ENCODE measurements around the gene LCLAT1.
"Not testable (repeated sequence)": the region's sequence is repeated elsewhere in the genome, so short reads cannot be mapped to it uniquely, and the experiment has no call there.

LCLAT1 gene

DNA sequence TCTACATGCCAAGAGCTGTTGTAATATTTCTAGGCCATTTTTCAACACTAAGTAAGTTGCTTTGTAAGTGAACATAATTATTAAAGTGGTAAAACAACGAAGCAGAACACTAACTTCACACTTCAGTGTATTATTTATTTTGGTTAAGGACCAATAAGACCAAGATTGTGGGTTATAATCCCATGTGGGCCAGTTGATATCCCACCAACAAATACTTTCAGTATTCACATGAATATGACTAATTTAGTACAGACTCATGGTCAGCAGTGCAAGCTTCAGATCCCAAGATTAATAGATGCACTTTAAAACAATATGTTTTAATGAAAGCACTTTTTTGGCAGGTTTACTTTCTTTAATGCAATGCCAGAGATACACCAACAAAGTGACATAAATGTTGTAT, 154.3 kb downstream of the LCLAT1 start:
- no peak for DNase-seq (ENCODE audit: low read depth)
- TF ChIP-seq, protein P1, sequence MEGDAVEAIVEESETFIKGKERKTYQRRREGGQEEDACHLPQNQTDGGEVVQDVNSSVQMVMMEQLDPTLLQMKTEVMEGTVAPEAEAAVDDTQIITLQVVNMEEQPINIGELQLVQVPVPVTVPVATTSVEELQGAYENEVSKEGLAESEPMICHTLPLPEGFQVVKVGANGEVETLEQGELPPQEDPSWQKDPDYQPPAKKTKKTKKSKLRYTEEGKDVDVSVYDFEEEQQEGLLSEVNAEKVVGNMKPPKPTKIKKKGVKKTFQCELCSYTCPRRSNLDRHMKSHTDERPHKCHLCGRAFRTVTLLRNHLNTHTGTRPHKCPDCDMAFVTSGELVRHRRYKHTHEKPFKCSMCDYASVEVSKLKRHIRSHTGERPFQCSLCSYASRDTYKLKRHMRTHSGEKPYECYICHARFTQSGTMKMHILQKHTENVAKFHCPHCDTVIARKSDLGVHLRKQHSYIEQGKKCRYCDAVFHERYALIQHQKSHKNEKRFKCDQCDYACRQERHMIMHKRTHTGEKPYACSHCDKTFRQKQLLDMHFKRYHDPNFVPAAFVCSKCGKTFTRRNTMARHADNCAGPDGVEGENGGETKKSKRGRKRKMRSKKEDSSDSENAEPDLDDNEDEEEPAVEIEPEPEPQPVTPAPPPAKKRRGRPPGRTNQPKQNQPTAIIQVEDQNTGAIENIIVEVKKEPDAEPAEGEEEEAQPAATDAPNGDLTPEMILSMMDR (IDR thresholded peaks at IDR 0.05; ENCODE audit: low read depth, low read length, missing control alignments) = no peak
- H3K4me3 ChIP-seq (ENCODE audit: low read depth, low read length) = no peak overlapping the region

DNA sequence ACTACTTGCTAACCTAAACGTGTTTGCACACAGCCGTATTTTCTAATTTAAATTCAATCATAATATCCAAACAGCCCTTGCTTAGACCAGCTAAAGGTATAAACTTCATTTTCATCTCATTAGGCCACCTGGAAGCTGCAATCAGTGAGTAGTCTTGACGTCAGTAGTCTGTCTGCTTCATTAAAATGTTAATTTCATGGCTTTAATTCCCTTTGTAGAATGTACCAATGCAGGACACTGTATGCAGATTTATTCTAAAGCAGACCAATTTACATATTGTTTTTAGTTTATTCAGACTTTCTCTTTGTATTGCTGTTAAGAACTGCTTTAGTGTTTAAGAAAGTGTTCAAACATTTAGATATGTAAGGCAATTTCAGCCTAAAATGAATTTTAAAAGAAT, 158.2 kb downstream of the LCLAT1 start:
- no peak overlapping the region for H3K4me3 ChIP-seq (ENCODE audit: low read depth, low read length)
- no peak for DNase-seq (ENCODE audit: low read depth)
- TF ChIP-seq, protein P1 (IDR thresholded peaks at IDR 0.05; ENCODE audit: low read depth, low read length, missing control alignments) = no peak

DNA sequence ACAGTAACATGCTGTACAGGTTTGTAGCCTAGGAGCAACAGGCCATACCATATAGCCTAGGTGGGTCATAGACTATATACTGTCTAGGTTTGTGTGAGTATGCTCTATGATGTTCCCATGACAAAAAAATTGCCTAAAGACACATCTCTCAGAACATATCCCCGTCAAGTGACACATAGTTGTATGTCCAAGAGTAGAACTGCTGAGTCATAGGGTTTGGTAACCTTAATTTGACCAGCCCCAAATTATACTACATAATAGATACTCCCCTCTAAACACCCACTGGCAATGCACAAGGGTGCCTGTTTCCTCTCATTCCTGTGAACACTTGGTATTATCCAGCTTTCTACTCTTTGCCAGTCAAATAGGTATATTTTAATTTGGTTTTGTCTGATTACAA, 161.6 kb downstream of the LCLAT1 start:
- no peak overlapping the region for H3K4me3 ChIP-seq (ENCODE audit: low read depth, low read length)
- TF ChIP-seq, protein P1 (IDR thresholded peaks at IDR 0.05; ENCODE audit: low read depth, low read length, missing control alignments) = no peak
- DNase-seq (ENCODE audit: low read depth) = no peak

DNA sequence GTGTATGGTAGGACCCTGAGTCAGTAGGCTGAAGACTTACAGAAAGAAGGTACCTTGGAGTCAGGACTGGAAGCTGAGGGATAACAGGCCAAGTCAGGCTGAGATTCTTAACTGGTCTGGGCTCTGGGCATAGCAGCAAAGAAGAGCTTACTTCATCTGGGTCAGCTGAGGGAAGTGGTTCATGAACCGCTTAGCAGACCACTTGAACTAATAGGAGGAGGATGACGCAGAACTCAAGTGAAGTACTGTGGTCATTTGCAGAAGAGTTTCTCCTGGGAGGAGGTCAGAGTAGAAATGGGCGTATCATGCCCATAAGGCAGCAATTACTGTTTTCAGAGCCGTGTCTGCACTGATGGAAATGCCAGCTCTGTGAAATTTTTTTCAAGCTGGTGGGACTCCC, 164.5 kb downstream of the LCLAT1 start:
- DNase-seq (ENCODE audit: low read depth) = no peak
- no peak overlapping the region for H3K4me3 ChIP-seq (ENCODE audit: low read depth, low read length)
- TF ChIP-seq, protein P1 (IDR thresholded peaks at IDR 0.05; ENCODE audit: low read depth, low read length, missing control alignments) = no peak

DNA sequence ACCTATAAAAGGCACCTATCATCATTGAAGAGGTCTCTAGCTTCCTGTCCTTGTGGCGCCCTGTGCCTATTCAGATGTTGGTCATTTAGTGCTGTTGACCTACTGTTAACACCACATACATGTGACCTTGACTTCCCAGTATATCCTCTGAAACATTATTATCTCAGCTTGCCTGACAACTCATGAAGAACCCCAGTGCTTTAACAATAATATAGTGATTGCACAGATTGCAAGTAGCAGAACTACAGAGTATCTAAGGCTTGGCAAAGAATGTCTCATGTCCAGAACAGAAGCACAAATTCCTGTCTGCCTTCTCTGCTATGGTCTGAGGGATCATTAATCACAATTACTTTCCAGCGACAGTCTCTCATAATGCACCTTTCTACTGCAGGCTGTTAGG, 165.3 kb downstream of the LCLAT1 start:
- TF ChIP-seq, protein P1 (IDR thresholded peaks at IDR 0.05; ENCODE audit: low read depth, low read length, missing control alignments) = no peak
- no peak overlapping the region for H3K4me3 ChIP-seq (ENCODE audit: low read depth, low read length)
- no peak for DNase-seq (ENCODE audit: low read depth)

DNA sequence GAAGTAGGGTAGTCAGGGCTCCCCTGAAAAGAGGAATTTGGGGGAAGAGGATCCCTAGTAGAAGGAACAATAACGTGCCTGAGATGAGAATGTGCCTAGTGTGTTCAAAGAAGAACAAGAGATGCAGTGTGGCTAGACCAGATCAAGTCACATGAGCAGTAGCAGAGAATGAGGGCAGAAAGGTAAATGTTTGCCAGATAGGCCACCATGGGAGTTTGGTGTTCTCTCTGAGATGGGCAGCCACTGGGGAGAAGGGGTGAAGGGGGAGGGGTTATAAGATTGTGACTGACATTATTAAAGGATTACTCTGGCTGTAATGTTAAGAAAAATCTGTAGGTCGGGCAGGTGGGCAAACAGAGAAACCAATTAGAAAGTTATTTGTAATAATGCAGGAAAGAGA, 166.0 kb downstream of the LCLAT1 start:
- TF ChIP-seq, protein P1 (IDR thresholded peaks at IDR 0.05; ENCODE audit: low read depth, low read length, missing control alignments) = no peak
- H3K4me3 ChIP-seq (ENCODE audit: low read depth, low read length) = no peak overlapping the region
- DNase-seq (ENCODE audit: low read depth) = no peak

DNA sequence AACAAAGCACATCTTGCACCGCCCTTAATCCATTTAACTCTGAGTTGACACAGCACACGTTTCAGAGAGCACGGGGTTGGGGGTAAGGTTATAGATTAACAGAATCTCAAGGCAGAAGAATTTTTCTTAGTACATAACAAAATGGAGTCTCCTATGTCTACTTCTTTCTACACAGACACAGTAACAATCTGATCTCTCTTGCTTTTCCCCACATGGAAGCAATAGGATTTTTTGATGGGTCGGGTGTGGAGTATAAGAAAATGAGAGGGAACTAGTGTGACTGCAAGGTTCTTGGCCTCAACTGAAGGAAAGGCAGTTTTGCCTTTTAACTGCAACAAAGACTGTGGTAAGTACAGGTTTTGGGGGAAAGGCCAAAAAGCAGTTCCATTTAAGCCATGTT, 167.2 kb downstream of the LCLAT1 start:
- not testable (repeated sequence) for DNase-seq (ENCODE audit: low read depth); H3K4me3 ChIP-seq (ENCODE audit: low read depth, low read length)

DNA sequence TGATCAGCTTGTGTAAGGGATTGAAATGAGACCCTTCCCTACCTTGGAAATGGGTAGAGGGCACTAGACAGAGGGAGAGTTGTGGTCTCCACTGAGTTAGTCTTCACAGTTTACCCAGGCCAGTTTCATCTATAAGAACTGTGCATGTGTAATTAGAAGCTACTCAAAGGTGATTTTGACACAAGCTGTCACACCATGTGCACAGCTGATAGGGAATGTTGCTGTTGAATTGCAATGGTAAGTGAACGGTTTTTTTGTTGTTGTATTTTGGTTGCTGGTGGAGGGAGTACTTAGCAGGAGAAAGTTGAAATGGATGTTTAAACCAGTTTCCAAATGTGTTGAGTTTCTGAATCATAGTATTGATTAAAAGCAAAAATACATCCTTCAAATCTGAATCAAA, 168.9 kb downstream of the LCLAT1 start:
- no peak overlapping the region for H3K4me3 ChIP-seq (ENCODE audit: low read depth, low read length)
- TF ChIP-seq, protein P1 (IDR thresholded peaks at IDR 0.05; ENCODE audit: low read depth, low read length, missing control alignments) = no peak
- DNase-seq (ENCODE audit: low read depth) = no peak

Measured in GM12864 (cell line).